ENCODE results near the gene EFHD1.
A peak's percentile ranks its signal among the peaks of the same experiment; 100 is the strongest.

Gene EFHD1

GRCh38 chr2:232615339-232615738 is 18.1 kb upstream of the EFHD1 start:
- no peaks in the 10 kb centered on the region for H3K36me3 ChIP-seq (ENCODE audit: control insufficient read depth in 2 of 2, insufficient read depth in 2 of 2, low read length in 2 of 2)
- H3K4me3 ChIP-seq (ENCODE audit: low read length in 2 of 2) = no peak overlapping the region
- no peak overlapping the region for H3K9ac ChIP-seq (ENCODE audit: low read depth in 1 of 2, low read length in 2 of 2)
- no peaks in the 10 kb centered on the region for H3K27me3 ChIP-seq (ENCODE audit: control insufficient read depth in 2 of 2, insufficient read depth in 2 of 2, low read length in 2 of 2)
- no peaks in the 10 kb centered on the region for H3K4me1 ChIP-seq (ENCODE audit: control insufficient read depth in 2 of 2, insufficient read depth in 2 of 2, low read length in 2 of 2)
- no peaks in the 10 kb centered on the region for H3K9me3 ChIP-seq (ENCODE audit: control insufficient read depth in 2 of 2, low read length in 2 of 2)
- no peak overlapping the region for H3K27ac ChIP-seq (ENCODE audit: low read depth in 2 of 2, low read length in 2 of 2)

DNA sequence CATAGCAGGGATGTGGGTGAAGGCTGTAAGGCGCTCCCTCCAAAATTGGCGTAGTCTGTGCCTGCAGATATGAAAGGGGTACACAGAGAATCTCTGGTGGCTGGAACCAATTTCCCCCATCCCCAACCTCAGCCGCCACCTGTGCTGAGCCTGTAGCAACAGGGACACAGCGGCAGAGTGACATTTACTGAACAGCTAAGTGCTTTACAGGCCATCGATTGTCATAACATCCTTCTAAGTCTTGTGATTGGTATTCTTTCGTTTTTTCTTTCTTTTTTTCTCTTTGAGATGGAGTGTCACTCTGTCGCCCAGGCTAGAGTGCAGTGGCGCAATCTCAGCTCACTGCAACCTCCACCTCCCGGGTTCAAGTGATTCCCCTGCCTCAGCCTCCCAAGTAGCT is 12.2 kb upstream of the EFHD1 start:
- H3K36me3 ChIP-seq (ENCODE audit: control insufficient read depth in 2 of 2, insufficient read depth in 2 of 2, low read length in 2 of 2) = no peaks in the 10 kb centered on the region
- no peak overlapping the region for H3K9ac ChIP-seq (ENCODE audit: low read depth in 1 of 2, low read length in 2 of 2)
- no peak overlapping the region for H3K4me3 ChIP-seq (ENCODE audit: low read length in 2 of 2)
- H3K27me3 ChIP-seq (ENCODE audit: control insufficient read depth in 2 of 2, insufficient read depth in 2 of 2, low read length in 2 of 2) = no peaks in the 10 kb centered on the region
- H3K4me1 ChIP-seq (ENCODE audit: control insufficient read depth in 2 of 2, insufficient read depth in 2 of 2, low read length in 2 of 2) = no peaks in the 10 kb centered on the region
- H3K9me3 ChIP-seq (ENCODE audit: control insufficient read depth in 2 of 2, low read length in 2 of 2) = no peaks in the 10 kb centered on the region
- H3K27ac ChIP-seq (ENCODE audit: low read depth in 2 of 2, low read length in 2 of 2) = no peak overlapping the region

DNA sequence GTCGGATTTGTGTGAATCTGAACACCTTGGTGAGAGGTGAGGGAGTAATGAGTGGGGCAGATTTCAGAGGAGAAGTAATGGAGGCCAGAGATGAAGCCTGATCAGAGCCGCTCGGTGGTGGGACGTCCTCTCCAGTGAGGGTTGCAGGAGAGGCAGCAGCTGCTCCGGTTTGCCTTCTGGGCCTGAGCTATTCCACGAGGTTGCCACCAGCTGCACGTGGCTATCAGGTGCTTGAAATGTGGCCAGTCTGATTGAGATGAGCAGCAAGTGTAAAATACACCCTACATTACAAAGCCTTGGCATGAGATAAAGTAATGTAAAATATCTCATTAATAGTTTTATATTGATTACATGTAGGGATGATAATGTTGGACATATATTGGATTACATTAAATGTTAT is 10.8 kb upstream of the EFHD1 start:
- Histone ChIP-seq H3K27ac (ENCODE audit: low read depth in 2 of 2, low read length in 2 of 2) (no peak overlapping the region), H3K9me3 (ENCODE audit: control insufficient read depth in 2 of 2, low read length in 2 of 2) (no peaks in the 10 kb centered on the region), H3K4me1 (ENCODE audit: control insufficient read depth in 2 of 2, insufficient read depth in 2 of 2, low read length in 2 of 2) (no peaks in the 10 kb centered on the region), H3K27me3 (ENCODE audit: control insufficient read depth in 2 of 2, insufficient read depth in 2 of 2, low read length in 2 of 2) (no peaks in the 10 kb centered on the region), H3K36me3 (ENCODE audit: control insufficient read depth in 2 of 2, insufficient read depth in 2 of 2, low read length in 2 of 2) (no peaks in the 10 kb centered on the region), H3K9ac (ENCODE audit: low read depth in 1 of 2, low read length in 2 of 2) (no peak overlapping the region), H3K4me3 (ENCODE audit: low read length in 2 of 2) (no peak overlapping the region)

DNA sequence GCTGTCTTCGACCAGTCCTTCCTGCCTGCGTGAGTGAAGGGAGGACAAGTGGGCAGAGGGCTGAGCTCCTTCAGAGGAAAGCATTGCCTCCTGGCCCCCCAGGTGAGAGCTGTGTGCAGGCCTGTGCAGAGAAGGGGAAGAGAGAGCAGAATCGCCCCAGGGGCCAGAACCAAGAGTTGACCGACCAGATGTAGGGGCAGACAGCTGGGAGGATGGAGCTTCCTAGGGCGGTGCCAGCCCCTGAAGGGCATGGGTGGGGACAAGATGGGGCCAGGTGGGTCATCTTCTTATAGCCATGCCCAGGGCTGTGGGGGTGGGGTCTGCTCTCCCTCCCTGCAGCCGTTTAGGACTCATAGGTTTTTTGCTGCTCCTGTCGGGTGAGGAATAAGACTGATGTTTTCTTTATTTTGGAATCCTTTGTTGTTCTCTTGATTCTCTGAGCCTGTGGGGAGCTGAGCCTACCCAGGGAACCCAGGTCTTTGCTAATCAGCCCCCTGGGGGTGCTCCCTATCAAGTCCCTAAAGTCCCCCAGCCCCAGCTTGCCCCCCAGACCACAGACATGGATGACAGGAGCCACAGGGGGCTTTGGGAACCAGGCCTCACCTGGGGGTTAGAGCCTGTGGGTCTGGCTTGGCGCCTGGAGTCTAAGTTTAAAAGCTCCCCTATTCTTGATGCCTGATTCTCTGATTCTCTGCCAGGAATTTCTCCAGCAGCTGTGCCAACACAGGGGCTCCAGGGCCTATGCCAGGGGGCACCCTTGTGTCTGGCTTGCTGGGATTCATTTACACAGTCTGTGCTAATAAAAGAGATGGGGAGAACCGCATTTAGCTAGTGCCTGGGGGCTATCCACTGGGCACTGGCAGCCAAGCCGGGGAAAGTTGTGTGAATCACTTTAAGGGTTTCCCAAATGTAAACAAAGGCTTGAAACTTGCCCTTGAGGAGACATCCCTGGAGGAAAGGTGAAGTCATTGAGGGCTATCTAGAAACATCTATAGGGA is 9.3 kb upstream of the EFHD1 start:
- no peaks in the 10 kb centered on the region for H3K36me3 ChIP-seq (ENCODE audit: control insufficient read depth in 2 of 2, insufficient read depth in 2 of 2, low read length in 2 of 2)
- H3K9me3 ChIP-seq (ENCODE audit: control insufficient read depth in 2 of 2, low read length in 2 of 2) = no peaks in the 10 kb centered on the region
- no peaks in the 10 kb centered on the region for H3K4me1 ChIP-seq (ENCODE audit: control insufficient read depth in 2 of 2, insufficient read depth in 2 of 2, low read length in 2 of 2)
- no peak overlapping the region for H3K4me3 ChIP-seq (ENCODE audit: low read length in 2 of 2)
- H3K27me3 ChIP-seq (ENCODE audit: control insufficient read depth in 2 of 2, insufficient read depth in 2 of 2, low read length in 2 of 2) = no peaks in the 10 kb centered on the region
- H3K27ac ChIP-seq (ENCODE audit: low read depth in 2 of 2, low read length in 2 of 2) = no peak overlapping the region
- H3K9ac ChIP-seq (ENCODE audit: low read depth in 1 of 2, low read length in 2 of 2) = no peak overlapping the region

GRCh38 chr2:232626584-232626983 is 6.8 kb upstream of the EFHD1 start:
- no peaks in the 10 kb centered on the region for H3K36me3 ChIP-seq (ENCODE audit: control insufficient read depth in 2 of 2, insufficient read depth in 2 of 2, low read length in 2 of 2)
- no peak overlapping the region for H3K27ac ChIP-seq (ENCODE audit: low read depth in 2 of 2, low read length in 2 of 2)
- peaks cover 2 to 4% of the 10 kb centered on the region in 2 donors for H3K27me3 ChIP-seq (ENCODE audit: control insufficient read depth in 2 of 2, insufficient read depth in 2 of 2, low read length in 2 of 2)
- H3K4me1 ChIP-seq (ENCODE audit: control insufficient read depth in 2 of 2, insufficient read depth in 2 of 2, low read length in 2 of 2) = no peaks in the 10 kb centered on the region
- no peak overlapping the region for H3K9ac ChIP-seq (ENCODE audit: low read depth in 1 of 2, low read length in 2 of 2)
- H3K9me3 ChIP-seq (ENCODE audit: control insufficient read depth in 2 of 2, low read length in 2 of 2) = no peaks in the 10 kb centered on the region
- H3K4me3 ChIP-seq (ENCODE audit: low read length in 2 of 2) = no peak overlapping the region

- Histone ChIP-seq H3K4me1 (ENCODE audit: control insufficient read depth in 2 of 2, insufficient read depth in 2 of 2, low read length in 2 of 2) (no peaks in the 10 kb centered on the region), H3K4me3 (ENCODE audit: low read length in 2 of 2) (no peak overlapping the region), H3K27me3 (ENCODE audit: control insufficient read depth in 2 of 2, insufficient read depth in 2 of 2, low read length in 2 of 2) (peaks cover 14 to 16% of the 10 kb centered on the region in 2 donors), H3K27ac (ENCODE audit: low read depth in 2 of 2, low read length in 2 of 2) (no peak overlapping the region), H3K9me3 (ENCODE audit: control insufficient read depth in 2 of 2, low read length in 2 of 2) (peaks cover 0 to 3% of the 10 kb centered on the region in 2 donors), H3K36me3 (ENCODE audit: control insufficient read depth in 2 of 2, insufficient read depth in 2 of 2, low read length in 2 of 2) (no peaks in the 10 kb centered on the region), H3K9ac (ENCODE audit: low read depth in 1 of 2, low read length in 2 of 2) (no peak overlapping the region)
Measured at GRCh38 chr2:232628466-232629128, 4.8 kb upstream of the EFHD1 start.

GRCh38 chr2:232629129-232629475 is 4.3 kb upstream of the EFHD1 start:
- no peaks in the 10 kb centered on the region for H3K36me3 ChIP-seq (ENCODE audit: control insufficient read depth in 2 of 2, insufficient read depth in 2 of 2, low read length in 2 of 2)
- peaks cover 14 to 16% of the 10 kb centered on the region in 2 donors for H3K27me3 ChIP-seq (ENCODE audit: control insufficient read depth in 2 of 2, insufficient read depth in 2 of 2, low read length in 2 of 2)
- no peak overlapping the region for H3K4me3 ChIP-seq (ENCODE audit: low read length in 2 of 2)
- no peak overlapping the region for H3K9ac ChIP-seq (ENCODE audit: low read depth in 1 of 2, low read length in 2 of 2)
- H3K27ac ChIP-seq (ENCODE audit: low read depth in 2 of 2, low read length in 2 of 2) = no peak overlapping the region
- peaks cover 0 to 3% of the 10 kb centered on the region in 2 donors for H3K9me3 ChIP-seq (ENCODE audit: control insufficient read depth in 2 of 2, low read length in 2 of 2)
- no peaks in the 10 kb centered on the region for H3K4me1 ChIP-seq (ENCODE audit: control insufficient read depth in 2 of 2, insufficient read depth in 2 of 2, low read length in 2 of 2)

DNA sequence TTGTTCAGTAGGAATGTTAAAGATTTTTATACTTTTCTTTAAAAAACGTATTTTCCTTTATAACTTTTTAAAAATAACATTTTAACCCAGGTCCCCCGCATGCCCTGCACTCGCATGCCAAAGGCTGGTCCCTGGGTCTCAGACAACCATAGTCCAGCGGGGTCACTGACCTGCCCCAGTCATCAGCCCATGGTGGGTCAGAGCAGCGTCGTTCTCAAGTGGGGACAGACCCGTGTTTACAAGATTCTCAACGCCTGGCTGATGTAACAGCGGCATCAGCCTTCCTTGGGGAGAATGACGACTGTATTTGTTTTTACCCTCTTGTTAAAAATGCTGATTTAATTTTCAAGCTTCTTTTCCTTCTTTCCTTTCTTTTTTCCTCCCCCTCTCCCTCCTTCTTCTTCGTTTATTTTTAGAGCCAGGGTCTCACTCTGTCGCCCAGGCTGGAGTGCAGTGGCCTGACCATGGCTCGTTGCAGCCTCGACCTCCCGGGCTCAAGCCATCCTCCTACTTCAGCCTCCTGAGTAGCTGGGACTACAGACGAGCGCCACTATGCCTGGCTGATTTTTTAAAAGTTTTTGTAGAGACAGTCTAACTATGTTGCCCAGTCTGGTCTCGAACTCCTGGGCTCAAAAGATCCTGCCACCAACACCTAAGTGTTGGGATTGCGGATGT is 1.0 kb upstream of the EFHD1 start:
- Histone ChIP-seq H3K27me3 (ENCODE audit: control insufficient read depth in 2 of 2, insufficient read depth in 2 of 2, low read length in 2 of 2) (peaks cover 19 to 25% of the 10 kb centered on the region in 2 donors), H3K4me3 (ENCODE audit: low read length in 2 of 2) (peak overlapping the region; percentile 49 to 52), H3K9ac (ENCODE audit: low read depth in 1 of 2, low read length in 2 of 2) (peak overlapping the region in 1 of 2 donors; percentile 20), H3K9me3 (ENCODE audit: control insufficient read depth in 2 of 2, low read length in 2 of 2) (peaks cover 0 to 3% of the 10 kb centered on the region in 2 donors), H3K36me3 (ENCODE audit: control insufficient read depth in 2 of 2, insufficient read depth in 2 of 2, low read length in 2 of 2) (no peaks in the 10 kb centered on the region), H3K27ac (ENCODE audit: low read depth in 2 of 2, low read length in 2 of 2) (peak overlapping the region; percentile 43 to 55), H3K4me1 (ENCODE audit: control insufficient read depth in 2 of 2, insufficient read depth in 2 of 2, low read length in 2 of 2) (no peaks in the 10 kb centered on the region)

- peak overlapping the region; percentile 43 to 55 for H3K27ac ChIP-seq (ENCODE audit: low read depth in 2 of 2, low read length in 2 of 2)
- peak overlapping the region in 1 of 2 donors; percentile 37 for H3K9ac ChIP-seq (ENCODE audit: low read depth in 1 of 2, low read length in 2 of 2)
- H3K4me1 ChIP-seq (ENCODE audit: control insufficient read depth in 2 of 2, insufficient read depth in 2 of 2, low read length in 2 of 2) = no peaks in the 10 kb centered on the region
- peaks cover 0 to 3% of the 10 kb centered on the region in 2 donors for H3K9me3 ChIP-seq (ENCODE audit: control insufficient read depth in 2 of 2, low read length in 2 of 2)
- peaks cover 20 to 25% of the 10 kb centered on the region in 2 donors for H3K27me3 ChIP-seq (ENCODE audit: control insufficient read depth in 2 of 2, insufficient read depth in 2 of 2, low read length in 2 of 2)
- peak overlapping the region; percentile 49 to 52 for H3K4me3 ChIP-seq (ENCODE audit: low read length in 2 of 2)
- no peaks in the 10 kb centered on the region for H3K36me3 ChIP-seq (ENCODE audit: control insufficient read depth in 2 of 2, insufficient read depth in 2 of 2, low read length in 2 of 2)
Measured at GRCh38 chr2:232632904-232633412, 446 bp upstream of the EFHD1 start.
